Calu3 (cell line): Measurements from ENCODE around the gene OR2T10. TPM values are rescaled to one million over a fixed set of nuclear protein-coding genes. Genes with fewer than 3 reads are reported as not detected.

ENCODE experiments used
- BruUV-seq: library from RNA; stranded (reverse); fragments of 400-500 nt; replicated peaks from 2 replicates; lab custom pipeline; 2021; lab: Mats Ljungman, UMichigan
- CTCF ChIA-PET: fragments of 300-600 bp; sonication (Branson Sonifier 250); formaldehyde crosslinking; loops from one replicate; lab custom pipeline; 2022; ENCODE audit warnings: antibody characterized with exemption; lab: Charles Lee
- DNase-seq: peaks from one replicate; pipeline ENCODE4 v3.0.0; 2022
- H3K27ac Mint-ChIP-seq: one replicate; pipeline ENCODE4 v1.8.0; 2022; ENCODE audit warnings: mixed read lengths; ENCODE audit not compliant: unreplicated experiment
- H3K27me3 Mint-ChIP-seq: one replicate; pipeline ENCODE4 v1.8.0; 2022; ENCODE audit warnings: mixed read lengths; ENCODE audit not compliant: unreplicated experiment
- H3K36me3 Mint-ChIP-seq: one replicate; pipeline ENCODE4 v1.8.0; 2022; ENCODE audit warnings: mild to moderate bottlenecking, moderate library complexity, mixed read lengths; ENCODE audit not compliant: insufficient read depth, unreplicated experiment
- H3K4me1 Mint-ChIP-seq: one replicate; pipeline ENCODE4 v1.8.0; 2022; ENCODE audit warnings: mild to moderate bottlenecking, low read depth, mixed read lengths; ENCODE audit not compliant: unreplicated experiment
- H3K4me3 Mint-ChIP-seq: one replicate; pipeline ENCODE4 v1.8.0; 2022; ENCODE audit warnings: mild to moderate bottlenecking, low read depth, moderate library complexity, mixed read lengths; ENCODE audit not compliant: unreplicated experiment
- H3K9me3 Mint-ChIP-seq: one replicate; pipeline ENCODE4 v1.8.0; 2022; ENCODE audit warnings: low read depth, mixed read lengths; ENCODE audit not compliant: unreplicated experiment
- CTCF ChIP-seq: fragments of 200-600 bp; IDR thresholded peaks from one replicate; pipeline ENCODE4 v1.8.0; 2022; ENCODE audit warnings: antibody characterized with exemption; ENCODE audit not compliant: unreplicated experiment
- intact Hi-C: fragments of 100-400 bp; cut with micrococcal nuclease; formaldehyde crosslinking; loops from one replicate; pipeline ENCODE4 v1.10.0; 2022; ENCODE audit not compliant: unreplicated experiment
- total RNA-seq: library from RNA; stranded (reverse); gene quantifications from 2 replicates; pipeline ENCODE4 v1.2.3, GENCODE V29; 2022

The OR2T10 gene
- total RNA-seq, 1 experiment from 2014 or later, result not detected

- no peak for DNase-seq
- BruUV-seq, result no TSS peak
- no peak overlapping the region for H3K27ac Mint-ChIP-seq
- CTCF ChIA-PET, result no interaction called here
- no peaks in the 10 kb centered on the region for H3K36me3 Mint-ChIP-seq
- TF ChIP-seq CTCF, result no peak
- H3K27me3 Mint-ChIP-seq, result no peaks in the 10 kb centered on the region
- H3K9me3 Mint-ChIP-seq, result peaks cover 8% of the 10 kb centered on the region
- H3K4me1 Mint-ChIP-seq, result no peaks in the 10 kb centered on the region
- intact Hi-C loops, result no loop called here
- H3K4me3 Mint-ChIP-seq, result no peak overlapping the region
Measured at GRCh38 chr1:248618119-248618518, 20.6 kb upstream of the OR2T10 start.

GRCh38 chr1:248613742-248614141 lies 16.2 kb upstream of the OR2T10 start:
- CTCF ChIA-PET, result no interaction called here
- Mint-ChIP-seq H3K9me3 (peaks cover 9% of the 10 kb centered on the region), H3K4me1 (no peaks in the 10 kb centered on the region), H3K4me3 (no peak overlapping the region), H3K27me3 (no peaks in the 10 kb centered on the region), H3K36me3 (no peaks in the 10 kb centered on the region), H3K27ac (no peak overlapping the region)
- intact Hi-C loops, result no loop called here
- DNase-seq, result no peak
- no peak for TF ChIP-seq CTCF
- no TSS peak for BruUV-seq

GRCh38 chr1:248611883-248612414 lies 14.4 kb upstream of the OR2T10 start:
- Mint-ChIP-seq H3K4me1 (no peaks in the 10 kb centered on the region), H3K9me3 (peaks cover 6% of the 10 kb centered on the region), H3K36me3 (no peaks in the 10 kb centered on the region), H3K27ac (no peak overlapping the region), H3K27me3 (no peaks in the 10 kb centered on the region), H3K4me3 (no peak overlapping the region)
- TF ChIP-seq CTCF, result no peak
- intact Hi-C loops, result no loop called here
- no TSS peak for BruUV-seq
- DNase-seq, result no peak
- CTCF ChIA-PET, result no interaction called here

- peaks cover 6% of the 10 kb centered on the region for H3K9me3 Mint-ChIP-seq
- H3K4me1 Mint-ChIP-seq, result no peaks in the 10 kb centered on the region
- intact Hi-C loops, result no loop called here
- CTCF ChIA-PET, result no interaction called here
- no peaks in the 10 kb centered on the region for H3K36me3 Mint-ChIP-seq
- no peak overlapping the region for H3K4me3 Mint-ChIP-seq
- TF ChIP-seq CTCF, result no peak
- BruUV-seq, result no TSS peak
- no peak overlapping the region for H3K27ac Mint-ChIP-seq
- no peak for DNase-seq
- no peaks in the 10 kb centered on the region for H3K27me3 Mint-ChIP-seq
Measured at GRCh38 chr1:248610301-248610700, 12.8 kb upstream of the OR2T10 start.
